ENCODE measurements around the gene LCE4A.
"Not testable (repeated sequence)": the region's sequence is repeated elsewhere in the genome, so short reads cannot be mapped to it uniquely, and the experiment has no call there.

The LCE4A gene, protein sequence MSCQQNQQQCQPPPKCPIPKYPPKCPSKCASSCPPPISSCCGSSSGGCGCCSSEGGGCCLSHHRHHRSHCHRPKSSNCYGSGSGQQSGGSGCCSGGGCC

DNA sequence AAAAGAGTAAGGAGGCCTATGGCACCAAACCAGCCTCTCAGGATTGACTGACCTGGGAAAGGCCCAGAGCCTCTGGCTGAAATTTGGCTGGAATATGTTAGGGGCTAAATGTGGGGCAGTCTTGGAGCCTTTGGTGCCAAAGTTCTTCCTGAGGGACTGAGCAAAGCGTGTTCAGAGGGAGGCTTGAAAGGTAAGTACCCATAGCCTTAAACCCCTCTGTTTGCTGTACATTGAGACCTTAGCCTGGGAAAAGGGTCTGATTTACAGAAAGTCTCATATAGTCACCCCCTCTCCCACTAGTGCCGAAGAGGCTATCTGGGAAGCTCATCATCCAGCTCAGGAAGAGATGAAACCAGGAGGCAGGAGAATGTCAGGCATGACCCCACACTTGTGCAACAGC, at the start of gene LCE4A:
LCE4A (plus strand) TSS at position 301 of the 400 bp plus-strand sequence. CDS start 916 bp downstream, outside the sequence.
- no peak for DNase-seq

DNA sequence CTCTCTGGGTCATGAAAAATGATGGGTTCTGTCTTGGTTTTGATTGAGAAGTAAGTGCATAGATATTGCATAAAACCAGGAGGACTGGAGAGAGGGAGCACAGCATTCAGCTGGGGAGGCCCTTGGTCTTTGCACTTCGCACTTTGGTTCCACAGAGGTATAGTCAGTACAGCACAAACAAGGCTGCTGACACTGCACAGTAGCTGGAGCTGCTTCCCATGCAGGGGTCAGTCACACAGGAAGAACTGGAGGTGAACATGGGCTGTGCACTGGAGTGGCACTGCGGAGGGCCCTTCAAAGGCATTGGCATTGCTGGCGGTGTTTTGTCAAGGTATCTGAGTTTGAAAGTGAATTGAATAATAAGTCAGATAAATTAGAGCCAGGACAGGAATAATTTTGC, 49.3 kb upstream of the LCE4A start:
- DNase-seq: no peak

DNA sequence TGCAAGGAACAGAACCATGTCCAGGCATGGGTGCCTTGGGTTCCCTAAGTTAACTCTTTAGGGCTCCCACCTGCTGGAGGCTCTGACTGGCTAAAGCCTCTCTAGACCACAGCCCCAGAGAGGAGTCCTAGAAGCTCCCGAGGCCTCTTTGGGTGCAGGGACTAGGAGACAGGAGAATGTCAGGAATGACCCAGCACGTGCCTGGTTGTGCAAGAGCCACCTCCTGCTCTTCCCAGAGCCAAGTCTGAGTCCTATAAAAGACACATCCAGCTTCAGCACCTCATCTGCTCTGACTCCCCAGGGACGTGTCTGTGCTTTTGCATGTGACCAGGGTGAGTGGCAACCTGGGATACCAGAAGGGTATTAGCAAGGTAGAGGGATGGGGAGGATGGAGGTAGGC, 44.9 kb upstream of the LCE4A start, which contains the start of gene LCE2D:
LCE2D (plus strand) TSS at position 283 of the 400 bp plus-strand sequence. CDS start 726 bp downstream, outside the sequence.
- no peak for DNase-seq

DNA sequence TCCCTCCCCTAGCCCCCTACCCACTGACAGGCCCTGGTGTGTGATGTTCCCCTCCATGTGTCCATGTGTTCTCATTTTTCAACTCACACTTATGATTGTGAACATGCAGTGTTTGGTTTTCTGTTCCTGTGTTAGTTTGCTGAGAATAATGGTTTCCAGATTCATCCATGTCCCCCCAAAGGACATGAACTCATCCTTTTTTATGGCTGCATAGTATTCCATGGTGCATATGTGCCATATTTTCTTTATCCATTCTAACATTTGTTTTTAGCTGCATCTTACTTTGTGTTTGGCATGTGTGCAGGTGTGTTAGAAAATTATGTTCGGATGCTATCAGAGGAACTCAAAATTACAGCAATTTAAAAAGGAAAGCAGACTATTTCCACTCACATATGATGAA, 41.8 kb upstream of the LCE4A start:
- not testable (repeated sequence) for DNase-seq

DNA sequence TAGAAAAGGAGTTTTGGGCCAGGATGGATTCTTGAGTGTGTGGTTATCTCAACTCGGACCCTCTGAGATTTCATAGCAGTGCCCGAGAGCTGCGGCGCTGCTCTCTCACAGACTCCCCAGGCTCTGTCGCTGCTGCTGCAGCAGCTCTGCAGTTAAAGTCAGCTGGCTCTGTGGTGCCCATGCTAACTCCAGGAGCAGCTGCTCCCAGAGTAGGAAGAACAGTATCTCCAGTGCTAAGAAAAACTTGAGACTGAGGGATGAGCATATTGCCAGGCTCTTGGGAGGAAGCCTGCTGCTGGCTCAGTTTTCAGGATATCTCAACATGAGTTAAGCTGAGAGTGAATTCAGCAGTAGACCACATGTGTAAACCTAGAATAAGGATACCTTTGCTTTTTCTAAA, 40.3 kb upstream of the LCE4A start:
- DNase-seq: no peak

DNA sequence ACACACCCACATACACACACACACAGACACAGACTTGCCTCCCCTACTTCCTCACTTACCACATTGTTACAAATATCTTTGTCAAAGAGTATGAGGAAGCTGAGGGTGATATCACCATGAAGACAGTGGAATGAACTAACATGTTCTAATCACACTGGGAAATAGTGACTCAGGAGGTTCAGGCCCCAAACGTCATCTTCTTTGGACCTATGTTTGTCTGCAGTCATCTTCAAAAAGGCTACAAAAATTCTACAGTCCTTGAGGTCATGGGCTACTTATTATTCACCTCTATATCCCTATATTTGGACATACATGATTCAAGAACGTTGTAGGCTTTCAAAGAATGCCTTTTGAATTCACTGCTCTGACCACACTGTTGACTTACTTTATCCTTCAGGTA, 34.9 kb upstream of the LCE4A start:
- DNase-seq: no peak

DNA sequence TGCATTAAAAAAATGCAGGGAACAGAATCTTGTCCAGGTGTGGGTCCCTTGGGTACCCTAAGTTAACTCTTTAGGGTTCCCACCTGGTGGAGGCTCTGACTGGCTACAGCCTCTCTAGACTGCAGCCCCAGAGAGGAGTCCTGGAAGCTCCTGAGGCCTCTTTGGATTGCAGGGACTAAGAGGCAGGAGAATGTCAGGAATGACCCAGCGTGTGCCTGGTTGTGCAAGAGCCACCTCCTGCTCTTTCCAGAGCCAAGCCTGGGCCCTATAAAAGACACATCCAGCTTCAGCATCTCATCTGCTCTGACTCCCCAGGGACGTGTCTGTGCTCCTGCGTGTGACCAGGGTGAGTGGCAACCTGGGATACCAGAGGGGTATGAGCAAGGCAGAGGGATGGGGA, 33.0 kb upstream of the LCE4A start, which contains the start of gene LCE2C:
LCE2C (plus strand) TSS at position 297 of the 400 bp plus-strand sequence. CDS start 737 bp downstream, outside the sequence.
- DNase-seq: not testable (repeated sequence)

DNA sequence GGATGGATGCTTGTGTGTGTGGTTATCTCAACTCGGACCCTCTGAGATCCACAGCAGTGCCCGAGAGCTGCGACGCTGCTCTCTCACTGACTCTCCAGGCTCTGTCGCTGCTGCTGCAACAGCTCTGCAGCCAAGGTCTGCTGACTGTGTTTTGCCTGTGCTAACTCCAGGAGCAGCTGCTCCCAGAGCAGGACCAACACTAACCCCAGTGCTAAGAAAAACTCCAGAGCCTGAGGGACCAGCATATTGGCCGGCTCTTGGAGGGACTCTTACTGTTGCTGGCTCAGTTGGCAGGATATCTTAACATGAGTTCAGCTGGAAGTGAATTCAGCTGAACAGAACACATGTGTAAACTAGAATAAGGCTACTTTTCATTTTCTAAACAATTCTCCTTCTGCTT, 28.5 kb upstream of the LCE4A start:
- no peak for DNase-seq

DNA sequence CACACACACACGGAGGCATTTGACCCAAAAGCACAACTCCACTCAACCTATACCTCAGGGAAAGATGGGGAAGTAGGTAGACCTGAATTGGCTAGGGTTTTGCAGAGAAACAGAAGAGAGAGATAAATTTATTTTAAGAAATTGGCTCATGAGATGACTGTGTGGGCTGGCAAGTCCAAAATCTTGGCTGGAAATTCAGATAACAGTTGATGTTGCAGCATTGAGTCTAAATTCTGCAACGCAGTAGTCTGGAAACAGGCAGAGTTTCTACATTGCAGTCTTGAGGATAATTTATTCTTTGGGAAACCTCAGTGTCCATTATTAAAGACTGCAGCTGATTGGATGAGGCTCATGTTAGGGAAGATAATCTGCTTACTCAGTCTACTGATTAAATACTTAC, 26.3 kb upstream of the LCE4A start:
- DNase-seq: no peak

DNA sequence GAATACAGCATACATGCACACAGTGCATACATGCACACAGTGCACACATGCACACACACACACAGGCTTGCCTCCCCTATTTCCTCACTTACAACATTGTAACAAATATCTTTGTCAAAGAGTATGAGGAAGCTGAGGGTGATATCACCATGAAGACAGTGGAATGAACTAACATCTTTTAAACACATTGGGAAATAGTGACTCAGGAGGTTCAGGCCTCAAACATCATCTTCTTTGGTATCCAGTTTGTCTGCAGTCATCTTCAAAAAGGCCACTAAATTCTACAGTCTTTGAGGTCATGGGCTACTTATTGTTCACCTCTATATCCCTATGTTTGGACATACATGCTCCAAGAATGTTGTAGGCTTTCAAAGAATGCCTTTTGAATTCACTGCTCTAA, 24.1 kb upstream of the LCE4A start:
- no peak for DNase-seq

DNA sequence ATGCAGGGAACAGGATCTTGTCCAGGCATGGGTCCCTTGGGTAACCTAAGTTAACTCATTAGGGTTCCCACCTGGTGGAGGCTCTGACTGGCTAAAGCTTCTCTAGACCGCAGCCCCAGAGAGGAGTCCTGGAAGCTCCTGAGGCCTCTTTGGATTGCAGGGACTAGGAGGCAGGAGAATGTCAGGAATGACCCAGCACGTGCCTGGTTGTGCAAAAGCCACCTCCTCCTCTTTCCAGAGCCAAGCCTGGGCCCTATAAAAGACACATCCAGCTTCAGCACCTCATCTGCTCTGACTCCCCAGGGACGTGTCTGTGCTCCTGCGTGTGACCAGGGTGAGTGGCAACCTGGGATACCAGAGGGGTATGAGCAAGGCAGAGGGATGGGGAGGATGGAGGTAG, 22.1 kb upstream of the LCE4A start, which contains the start of gene LCE2B:
LCE2B (plus strand) TSS at position 301 of the 400 bp plus-strand sequence. CDS start 721 bp downstream, outside the sequence.
- DNase-seq: not testable (repeated sequence)

DNA sequence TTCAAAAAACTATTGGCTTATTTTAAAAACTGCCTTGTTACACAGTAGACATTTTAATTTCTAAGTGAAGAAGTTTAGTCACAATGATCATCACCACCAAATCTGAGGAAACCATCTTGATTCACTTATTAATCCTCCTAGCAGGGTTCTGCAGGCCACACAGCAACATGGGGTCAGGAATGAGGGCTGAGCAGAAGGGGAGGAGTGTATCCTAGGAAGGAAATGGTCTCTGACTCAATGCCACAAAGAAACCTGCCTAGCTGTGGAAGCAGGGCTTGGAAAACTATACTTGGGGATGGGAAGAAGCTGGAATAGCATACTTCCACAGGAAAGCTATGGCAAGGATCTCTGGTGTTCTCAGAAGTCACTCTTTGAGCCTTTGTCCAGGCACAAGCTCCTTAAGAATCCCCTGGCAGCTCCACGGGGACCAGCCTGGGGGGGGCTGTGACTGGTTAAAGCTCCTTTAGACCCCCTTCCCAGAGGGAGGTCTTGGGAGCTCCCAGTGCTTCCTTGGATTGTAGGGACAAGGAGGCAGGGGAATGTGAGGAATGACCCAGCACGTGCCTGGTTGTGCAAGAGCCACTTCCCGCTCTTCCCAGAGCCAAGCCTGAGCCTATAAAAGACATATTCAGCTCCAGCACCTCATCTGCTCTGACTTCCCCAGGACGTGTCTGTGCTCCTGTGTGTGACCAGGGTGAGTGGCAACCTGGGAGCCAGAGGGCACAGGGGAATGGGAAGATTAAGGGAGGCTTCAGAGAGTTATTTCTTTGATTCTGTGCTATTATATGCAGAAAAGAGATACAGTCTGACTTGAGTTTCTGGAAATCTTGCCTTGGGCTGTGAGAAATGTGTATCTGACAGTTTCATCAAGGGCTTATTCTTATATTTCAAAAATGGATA, 10.0 kb upstream of the LCE4A start, which contains the start of gene LCE2A:
LCE2A (plus strand) TSS at position 645 of the 900 bp plus-strand sequence. CDS start 557 bp downstream, outside the sequence.
- DNase-seq: no peak

DNA sequence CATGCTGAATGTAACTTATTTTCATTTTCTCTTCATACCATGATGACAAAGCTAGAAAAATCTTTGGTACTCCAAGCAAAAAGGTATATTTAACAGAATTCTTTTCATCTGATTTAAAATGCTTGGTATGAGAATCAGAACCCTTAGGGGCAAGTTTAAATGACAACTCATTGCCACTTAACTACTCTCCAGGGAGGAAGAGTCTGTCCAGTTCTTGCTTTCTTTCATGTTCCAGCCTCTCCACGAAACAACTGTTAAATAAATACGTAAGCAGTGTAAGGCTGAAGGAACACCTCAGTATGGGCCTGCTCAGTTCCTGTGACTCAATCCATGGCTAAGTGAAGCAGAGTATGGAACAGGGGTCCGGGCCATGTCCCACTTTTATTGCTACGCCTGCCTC, 8.2 kb upstream of the LCE4A start:
- no peak for DNase-seq

DNA sequence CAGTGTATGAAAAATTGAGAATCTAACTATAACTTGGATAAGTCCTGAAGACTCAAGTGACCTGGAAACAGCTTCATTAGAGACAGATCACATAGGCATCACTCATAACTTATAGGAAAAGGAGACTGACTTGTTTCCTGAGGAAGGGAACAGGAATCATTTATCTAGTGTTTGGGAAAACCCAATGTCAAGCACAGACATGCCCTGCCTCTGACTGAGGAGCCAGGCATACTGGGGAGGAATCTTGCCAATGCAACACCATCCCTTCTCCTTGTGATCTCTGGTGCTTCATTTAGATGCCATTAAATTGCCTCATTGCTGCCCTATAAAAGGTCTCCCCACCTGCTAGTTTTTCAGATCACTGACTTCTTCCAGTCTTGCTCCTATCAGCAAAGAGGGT, 10.3 kb downstream of the LCE4A start:
- no peak for DNase-seq

DNA sequence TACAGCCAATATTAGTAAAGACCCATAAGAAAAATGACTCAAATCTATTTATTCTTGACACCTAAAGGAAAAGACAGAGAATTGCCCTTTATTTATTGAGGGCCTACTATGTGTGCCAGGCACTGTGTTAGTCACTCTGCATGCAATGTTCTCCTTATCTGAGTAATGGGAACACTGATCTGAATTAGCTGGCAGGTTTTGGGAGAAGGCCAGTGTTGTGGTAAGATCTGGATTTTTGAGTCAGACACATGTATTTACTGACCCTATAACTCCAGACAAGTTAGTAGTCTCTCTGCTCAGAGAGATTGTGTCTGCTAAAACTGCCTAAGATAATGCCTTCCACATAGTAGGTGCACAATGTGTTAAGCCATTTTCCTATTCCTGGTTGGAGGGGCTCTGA, 17.3 kb downstream of the LCE4A start:
- no peak for DNase-seq

DNA sequence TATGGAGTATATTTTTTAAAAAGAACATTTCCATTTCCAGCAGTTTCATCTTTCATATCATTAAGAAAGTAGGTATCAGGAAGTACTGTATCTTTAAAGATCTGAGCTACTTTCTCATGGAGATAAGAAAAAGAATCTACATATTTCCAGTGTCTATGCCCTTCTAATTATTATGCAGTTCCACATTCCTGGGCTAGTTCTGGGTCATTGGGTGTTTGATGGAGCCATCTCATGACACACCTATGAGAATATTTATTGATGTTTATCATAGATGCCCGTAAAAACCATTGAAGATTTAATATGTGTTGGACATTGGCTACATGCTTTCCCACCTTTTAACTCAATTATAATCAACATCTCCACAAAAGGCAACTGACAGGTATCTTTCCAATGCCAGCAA, 21.0 kb downstream of the LCE4A start:
- no peak for DNase-seq

DNA sequence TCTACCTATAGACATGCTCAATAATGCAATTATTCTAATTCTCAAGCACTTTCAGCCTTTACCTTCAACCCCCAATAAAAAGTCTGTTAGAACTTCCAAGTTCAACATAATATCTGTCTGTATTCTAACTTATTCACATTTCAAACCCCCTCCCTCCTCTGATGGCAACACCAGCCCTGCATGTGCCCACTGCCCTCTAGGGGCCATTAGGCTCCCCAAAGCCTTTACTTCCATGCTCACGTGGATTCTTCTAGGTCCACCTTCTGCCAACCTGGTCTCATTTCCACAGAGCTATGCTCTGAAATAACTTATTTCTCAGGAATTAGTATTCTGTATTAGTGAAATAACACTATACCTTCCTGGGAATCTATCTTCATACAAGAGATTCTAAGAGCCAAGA, 27.7 kb downstream of the LCE4A start:
- no peak for DNase-seq

DNA sequence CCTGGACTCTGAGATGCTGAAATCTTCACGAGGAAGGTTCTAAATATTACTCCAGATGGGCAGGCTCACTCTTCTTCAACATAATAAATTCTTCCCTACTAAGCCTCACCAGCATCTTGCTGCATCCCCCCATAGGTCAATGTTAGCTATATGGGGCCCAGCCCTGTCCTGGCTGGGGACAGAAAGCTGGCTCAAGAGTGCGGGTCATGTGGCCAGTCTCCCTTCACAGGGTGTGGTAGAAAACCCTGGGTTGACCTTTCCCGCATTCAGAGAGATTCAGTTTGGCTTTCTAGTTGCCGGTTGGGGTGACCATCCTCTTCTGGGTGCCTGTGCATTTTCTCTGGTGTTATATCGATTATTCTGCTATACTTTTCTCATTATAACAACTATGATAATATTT, 30.0 kb downstream of the LCE4A start:
- no peak for DNase-seq

DNA sequence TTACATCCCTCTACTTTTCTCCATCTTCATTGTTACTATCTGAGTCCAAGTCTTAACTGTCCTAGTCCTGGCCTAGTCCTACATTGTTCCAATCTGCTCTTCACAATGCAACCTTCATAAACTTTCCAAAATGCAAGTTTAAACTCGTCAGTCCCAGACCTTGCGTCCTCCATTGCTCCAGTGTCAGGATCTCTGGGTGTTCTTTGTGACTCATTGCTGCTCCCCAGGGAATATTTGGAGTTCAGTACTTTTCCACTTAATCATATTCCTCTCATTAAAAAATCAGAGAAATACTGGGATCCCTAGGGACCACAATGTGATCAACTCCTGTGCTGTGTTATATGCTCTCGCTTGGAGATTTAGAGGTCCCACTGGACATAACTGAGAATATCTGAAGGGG, 31.9 kb downstream of the LCE4A start:
- no peak for DNase-seq

DNA sequence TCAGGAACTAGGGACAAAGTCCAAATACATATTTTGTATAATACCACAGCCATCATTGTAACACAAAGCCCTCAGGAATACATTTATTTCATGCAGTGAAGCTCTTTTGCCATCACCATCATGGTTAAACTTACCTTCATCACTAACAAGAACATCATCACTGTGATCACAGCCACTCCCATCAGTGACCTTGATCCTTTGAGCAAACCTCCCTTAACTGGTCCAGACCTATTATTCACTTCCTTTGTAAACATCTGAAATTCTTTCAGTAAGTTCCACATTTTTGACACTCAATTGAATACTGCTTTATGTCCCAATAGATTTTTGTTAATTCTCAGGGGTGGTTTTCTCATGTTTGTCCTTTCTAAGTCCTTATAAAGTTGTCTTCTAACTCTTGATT, 33.7 kb downstream of the LCE4A start:
- no peak for DNase-seq

DNA sequence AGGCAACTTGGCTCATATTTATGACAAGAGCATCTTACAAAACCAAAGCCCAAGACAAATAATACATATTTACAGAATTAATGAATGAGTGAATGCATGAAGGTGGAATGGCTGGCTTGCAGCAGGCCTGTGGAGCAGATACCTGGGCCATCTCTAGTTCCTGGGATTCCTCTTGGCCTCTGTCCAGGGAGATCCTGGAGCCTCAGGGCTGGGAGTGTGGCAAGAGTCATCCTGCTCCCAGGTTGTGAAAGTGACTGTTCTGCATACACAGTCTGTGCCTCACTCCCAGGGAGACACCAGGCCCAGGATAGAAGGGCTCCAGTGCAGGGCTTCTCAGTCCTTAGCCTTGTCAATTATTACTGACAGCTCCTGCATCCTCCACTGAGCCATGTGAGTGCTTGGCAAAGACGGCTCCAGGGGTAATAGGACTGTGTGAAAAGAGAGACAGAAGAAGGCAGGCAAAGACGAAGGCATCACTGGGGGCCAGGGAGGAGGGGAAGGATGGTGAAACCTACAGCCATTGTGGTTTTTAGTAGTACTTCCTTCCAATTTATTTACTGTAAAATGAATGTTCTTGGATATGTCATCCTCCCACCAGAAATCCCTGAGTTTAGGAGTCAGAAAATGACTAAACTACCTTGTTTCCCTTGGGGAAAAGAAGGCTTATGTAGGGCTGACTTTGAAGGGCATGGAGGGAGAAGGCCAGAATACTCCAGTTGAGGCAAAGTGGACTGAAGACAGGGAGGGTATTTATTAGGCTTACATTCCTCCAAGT, 35.6 kb downstream of the LCE4A start:
- no peak for DNase-seq

DNA sequence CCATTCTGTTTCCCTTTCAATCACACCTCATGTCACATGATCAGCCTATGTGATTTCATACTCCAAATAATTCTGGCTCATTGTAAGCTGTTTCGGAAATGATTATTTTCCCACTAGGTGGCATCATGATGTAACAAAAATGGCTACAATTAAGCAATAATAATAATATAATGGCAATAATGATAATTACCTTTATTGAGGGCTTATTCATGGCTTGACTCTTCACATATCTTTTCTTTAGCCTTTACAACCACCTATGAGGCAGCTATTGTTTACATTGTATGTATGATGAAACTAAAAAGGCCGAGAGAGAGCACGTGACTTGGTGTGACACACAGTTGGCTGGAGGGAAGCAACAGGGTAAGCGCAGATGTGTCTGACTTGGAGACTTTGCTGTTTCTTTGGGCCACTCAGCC, 37.3 kb downstream of the LCE4A start:
- DNase-seq: no peak

DNA sequence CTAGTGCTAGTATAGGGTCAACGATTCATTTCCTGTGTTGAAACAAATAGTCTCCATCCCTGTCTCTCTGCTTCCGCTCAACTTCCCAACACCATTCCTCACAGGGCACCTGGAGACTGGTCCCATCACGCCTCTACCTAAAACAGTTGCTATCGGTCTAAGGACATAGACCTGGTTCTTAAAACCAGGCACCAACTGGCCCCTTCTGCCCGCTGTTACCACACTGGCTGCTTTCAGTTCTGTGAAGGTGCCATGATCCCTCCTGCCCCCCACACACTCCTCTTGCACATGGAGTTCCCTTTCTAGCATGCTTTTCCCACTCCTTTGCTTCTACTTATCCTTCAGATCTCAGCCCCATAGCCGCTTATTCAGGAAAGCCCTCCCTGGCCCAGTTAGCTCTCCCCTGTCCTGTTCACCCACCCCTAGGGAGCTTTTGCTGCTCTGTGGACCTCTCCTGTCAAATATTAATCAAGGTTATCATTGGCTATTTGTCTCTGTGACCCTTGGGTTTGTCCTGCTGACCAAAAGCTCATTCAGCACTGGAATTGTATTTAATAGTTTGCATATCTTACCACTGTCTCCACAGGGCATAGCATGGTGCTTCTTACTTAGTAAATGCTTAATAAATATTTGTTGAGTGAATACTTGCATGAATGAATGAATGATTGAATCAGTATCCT, 37.9 kb downstream of the LCE4A start:
- no peak for DNase-seq
